NCI-H2107 treated with DMSO at 0.1 percent for 48 hours (cell line): Measurements from ENCODE around the gene CCDC157.

Experiments used
- DNase-seq: peaks from one replicate; lab custom pipeline; 2025; ENCODE audit not compliant: unreplicated experiment; lab: John Stamatoyannopoulos, UW

The CCDC157 gene

DNA sequence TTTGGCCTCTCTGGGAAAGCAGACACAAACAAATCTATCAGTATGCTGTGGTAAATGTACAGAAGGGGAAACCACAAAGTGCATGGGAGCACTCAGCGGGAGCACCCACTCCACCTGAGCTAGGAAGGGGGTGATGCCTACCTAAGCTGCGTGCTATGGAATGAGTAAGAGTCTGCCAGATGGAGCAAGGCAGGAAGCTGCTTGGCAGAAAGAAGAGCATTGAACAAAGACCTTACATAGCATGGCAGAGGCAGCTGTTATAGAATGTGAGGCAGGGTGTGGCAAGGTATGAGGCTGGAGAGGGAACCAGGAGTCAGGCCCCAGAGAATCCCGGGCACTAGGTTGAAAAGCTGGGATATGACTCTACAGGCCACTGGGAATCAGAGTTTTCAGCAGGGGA, 55.0 kb downstream of the CCDC157 start:
- no peak for DNase-seq

DNA sequence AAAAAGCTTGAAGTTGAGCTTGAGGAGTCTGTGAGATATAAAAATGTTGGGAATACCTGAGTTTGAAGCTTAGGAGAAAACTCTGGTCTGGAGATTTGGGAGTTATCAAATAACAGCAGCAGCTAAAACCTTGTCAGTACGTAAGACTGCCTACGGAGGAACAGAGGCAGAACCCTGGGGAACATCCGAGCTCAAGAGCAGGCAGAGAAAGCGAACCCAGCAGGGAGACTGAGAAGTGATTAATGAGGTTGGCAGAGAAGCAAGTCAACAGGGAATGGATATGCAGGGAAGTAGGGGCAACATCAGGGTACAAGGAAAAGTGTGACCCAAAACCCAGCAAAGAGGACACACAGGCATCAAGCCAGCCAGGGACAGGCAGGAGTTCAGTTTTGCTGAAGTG, 56.2 kb downstream of the CCDC157 start:
- no peak for DNase-seq

DNA sequence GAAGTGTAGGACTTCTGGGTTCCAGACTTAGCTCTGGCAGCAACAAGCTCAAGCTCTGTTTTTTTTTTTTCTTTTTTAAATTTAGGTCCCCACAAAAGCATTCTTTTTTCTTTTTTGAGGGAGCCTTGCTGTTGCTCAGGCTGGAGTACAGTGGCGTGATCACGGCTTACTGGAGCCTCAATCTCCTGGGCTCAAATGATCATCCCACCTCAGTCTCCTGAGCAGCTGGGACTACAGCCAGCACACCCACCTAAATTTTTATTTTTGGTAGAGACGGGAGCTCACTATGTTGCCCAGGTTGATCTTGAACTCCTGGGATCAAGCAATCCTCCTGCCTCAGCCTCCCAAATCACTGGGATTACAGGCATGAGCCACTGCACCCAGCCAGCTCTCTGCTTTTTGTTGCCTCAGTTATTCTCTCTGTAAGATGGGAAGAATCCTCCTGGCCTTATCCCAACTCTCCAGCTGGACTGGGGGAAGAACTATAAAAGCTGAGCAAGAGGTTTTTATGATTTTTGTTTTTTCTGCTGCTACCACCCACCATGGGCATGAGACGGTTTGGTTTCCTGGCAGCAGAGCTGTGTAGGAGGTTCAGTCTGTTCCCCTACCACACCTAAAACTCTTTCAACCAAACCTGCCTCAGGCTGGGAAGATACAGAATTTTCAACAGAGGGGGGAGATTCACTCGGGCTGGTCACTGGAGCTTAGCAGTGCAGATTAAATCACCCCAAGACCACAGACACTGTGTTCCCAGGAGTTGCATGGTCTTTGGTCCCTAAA, 57.1 kb downstream of the CCDC157 start:
- DNase-seq = no peak

DNA sequence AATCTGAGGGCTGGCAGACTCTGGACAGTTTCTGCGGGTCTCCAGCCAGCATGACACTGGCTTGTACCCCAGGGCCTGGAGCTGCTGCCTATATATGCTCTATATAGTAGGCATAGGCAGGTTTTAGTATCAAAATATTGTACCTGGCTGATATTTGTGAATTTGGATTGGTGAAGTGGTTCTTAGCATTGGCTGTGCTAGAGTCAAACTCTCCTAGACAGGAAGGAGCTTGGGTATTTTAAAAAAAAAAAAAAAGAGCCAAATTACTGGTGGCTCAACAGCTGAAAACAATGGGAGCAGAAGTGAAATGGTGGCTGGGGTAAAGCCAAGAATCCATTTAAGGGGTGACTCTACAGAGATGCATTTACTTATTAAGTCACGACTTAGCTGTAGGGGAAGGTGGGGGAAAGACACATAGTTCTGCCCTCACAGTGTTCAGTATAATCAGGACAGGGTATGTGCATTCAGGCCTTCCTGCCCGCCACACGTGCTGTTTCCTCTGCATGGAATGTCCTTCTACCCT, 57.8 kb downstream of the CCDC157 start:
- no peak for DNase-seq

- DNase-seq = no peak
Measured at GRCh38 chr22:30416403-30416802, 59.6 kb downstream of the CCDC157 start.

DNA sequence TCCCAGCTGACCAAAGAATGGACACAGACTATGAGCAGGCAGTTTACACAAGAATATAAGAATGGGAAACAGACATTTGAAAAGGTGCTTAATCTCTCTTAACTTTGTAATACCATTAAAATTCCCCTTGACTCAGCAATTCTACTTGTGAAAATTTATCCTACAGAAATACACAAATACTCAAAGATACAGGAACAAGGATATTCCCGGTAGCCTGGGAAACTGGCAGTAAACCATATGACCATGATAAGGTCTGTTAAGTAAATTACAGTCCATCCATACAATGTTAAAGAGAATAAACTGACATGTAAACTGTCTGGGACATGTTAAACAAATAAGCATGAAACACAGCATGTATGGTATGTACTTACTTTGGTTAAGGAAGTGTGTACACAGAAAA, 60.0 kb downstream of the CCDC157 start:
- DNase-seq = no peak

GRCh38 chr22:30420347-30421125, 63.7 kb downstream of the CCDC157 start:
- DNase-seq = no peak

- DNase-seq = no peak
Measured at GRCh38 chr22:30421695-30422480, 65.1 kb downstream of the CCDC157 start.

DNA sequence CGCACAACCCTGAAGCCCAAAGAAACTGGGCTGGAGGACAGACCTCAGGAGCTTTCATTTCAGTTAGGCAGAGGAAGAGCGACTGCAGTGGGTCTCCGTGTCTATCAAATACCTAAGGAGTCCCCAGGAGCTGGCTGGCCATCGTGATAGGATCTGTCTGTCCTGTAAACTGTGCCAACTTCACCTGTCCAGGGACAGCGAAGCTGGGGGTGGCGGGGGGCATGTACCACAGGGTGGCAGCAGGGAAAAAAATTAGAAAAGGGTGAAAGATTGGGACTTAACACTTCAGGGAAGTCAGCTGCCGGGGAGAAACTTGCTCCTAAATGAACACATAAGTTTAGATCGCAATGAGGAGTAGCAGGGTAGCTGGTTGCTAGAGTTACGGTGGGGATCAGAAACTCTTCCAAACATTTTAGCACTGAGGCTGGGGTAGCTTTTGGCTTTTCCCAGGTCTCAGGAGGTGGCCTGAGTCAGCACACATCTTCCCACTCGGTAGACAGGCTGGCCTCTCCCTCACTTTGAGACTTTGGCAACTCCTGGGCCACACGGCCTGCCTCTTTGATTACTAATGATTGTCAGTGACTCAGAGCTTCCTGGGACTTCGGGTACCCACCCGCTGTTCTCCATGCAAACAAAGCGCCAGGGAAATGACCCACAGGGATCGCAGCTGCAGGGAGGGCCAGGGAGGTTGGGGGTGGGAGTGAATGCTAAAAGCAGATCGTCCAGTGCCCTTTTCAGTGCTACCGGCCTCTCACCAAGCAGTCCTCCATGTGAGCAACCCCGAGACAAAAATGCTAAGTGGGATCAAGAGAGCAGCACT, 65.9 kb downstream of the CCDC157 start:
- no peak for DNase-seq

GRCh38 chr22:30423301-30423958, 66.6 kb downstream of the CCDC157 start:
- no peak for DNase-seq

GRCh38 chr22:30423959-30424533, 67.2 kb downstream of the CCDC157 start:
- peak; percentile 95 for DNase-seq

DNA sequence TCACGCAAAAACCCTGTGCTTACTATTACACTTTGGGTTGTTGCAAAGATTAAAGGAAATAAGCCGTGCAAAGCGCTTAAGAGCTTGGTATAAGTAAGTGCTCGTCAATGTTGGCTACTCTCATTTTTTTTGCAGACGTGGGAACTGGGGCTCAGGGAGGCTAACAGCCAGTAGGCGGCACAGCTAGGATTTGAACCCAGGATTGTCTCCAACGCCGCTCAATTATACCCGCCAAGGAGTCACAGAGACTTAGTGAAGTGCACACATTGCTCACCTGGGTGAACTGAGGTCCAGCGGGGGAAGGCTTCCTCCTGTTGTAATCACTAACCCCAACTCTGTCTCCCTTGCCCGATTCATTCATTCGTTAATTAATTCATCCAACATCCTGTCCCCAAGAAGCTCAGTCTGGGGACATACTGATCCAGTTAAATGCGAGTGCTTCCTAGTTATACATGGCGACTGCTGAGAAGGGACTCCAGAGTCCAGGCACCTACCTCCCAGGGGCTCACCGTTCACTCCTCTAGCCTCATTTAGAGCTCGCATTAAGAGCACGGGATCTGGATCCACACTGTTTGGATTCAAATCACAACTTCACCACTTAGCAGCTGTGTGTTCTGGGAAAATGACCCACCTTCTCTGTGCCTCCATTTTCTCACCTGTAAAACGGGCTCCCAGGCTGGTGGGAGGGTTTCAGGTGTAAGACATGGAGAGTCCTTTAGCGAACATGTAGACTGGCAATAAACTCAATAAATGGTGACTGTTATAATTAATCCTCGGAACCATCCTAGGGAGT, 67.9 kb downstream of the CCDC157 start:
- DNase-seq = no peak

- no peak for DNase-seq
Measured at GRCh38 chr22:30425327-30425615, 68.5 kb downstream of the CCDC157 start.

- no peak for DNase-seq
Measured at GRCh38 chr22:30425616-30426387, 69.0 kb downstream of the CCDC157 start, which contains the start of gene MTFP1. TSS of gene MTFP1 (plus strand) at chr22:30425768. CDS start at chr22:30425880, 112 bp downstream.
